GM21576 (cell line): ENCODE results near the gene ARF3.
A peak's percentile ranks its signal among the peaks of the same experiment; 100 is the strongest.

Experiments
- ATAC-seq: cut with Tn5 transposase; IDR thresholded peaks from one replicate; pipeline ENCODE4 v1.9.1; 2021; ENCODE audit warnings: mild to moderate bottlenecking, moderate library complexity; ENCODE audit not compliant: unreplicated experiment

Gene ARF3

DNA sequence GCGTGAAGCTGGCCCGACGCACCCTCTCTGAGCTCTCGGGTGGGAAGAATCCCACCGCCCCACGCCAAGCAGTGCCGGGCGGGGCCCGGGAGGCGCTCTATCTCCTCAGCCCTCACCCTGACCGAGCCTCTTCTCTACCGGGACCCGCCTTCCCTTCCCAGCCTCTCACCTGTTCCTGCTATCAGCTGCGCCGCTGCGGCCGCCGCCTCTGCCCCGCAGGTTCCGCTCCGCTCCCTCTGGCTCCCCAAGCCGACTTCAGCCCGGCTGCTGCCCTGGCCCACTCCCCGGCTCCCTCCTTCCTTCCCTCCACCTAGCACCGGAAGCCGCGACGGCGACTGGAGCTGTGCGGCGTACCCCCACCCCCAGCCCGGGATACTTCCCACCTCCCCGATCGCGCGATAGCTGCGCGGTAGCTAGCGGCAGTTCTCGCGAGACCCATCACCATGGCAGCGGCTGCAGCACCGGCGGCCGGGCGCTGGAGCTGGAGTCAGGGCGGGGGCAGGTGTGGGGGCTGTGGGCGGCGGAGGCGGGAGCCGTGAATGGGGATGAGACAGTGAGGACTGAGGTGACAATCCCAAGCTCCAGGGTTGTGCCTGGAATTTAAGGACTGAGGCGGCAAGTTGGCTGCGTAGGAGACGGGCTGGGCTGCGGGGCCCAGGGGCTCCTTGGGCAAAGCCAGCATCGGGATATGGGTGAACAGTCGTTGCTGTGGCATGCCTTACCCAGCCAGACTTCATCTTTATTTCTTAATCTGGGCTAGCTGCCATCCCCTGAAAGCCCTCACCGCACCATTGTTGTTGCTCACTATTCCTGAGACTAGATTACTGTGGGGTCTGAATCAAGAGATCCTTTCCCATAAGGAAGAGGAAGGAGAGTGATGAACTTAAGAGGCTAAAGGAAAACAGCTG, at the start of gene ARF3:
Gene ARF3 (minus strand): TSS at position 347 of the 908 bp plus-strand sequence. CDS start 16,392 bp downstream, outside the sequence.
- peak; percentile 87 for ATAC-seq

DNA sequence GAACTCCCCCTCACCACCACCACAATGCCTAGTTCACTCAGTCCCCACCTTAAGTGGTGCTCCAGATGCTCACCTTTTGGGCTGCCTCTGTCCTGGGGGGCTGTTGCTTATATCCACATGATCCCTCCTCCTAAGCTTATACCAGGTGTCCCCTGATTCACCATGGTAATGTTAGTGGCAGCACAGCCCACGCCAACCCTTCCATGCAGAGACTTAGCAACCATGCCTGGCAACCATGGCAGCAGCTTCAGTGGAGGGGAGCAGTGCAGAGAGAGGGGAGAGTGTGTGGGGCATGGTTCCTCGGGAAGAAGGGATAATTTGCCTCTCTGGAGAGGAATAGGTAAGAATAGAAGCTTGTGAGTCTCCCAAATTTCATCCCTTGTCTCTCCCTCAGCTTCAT, 43.1 kb upstream of the ARF3 start:
- no peak for ATAC-seq

DNA sequence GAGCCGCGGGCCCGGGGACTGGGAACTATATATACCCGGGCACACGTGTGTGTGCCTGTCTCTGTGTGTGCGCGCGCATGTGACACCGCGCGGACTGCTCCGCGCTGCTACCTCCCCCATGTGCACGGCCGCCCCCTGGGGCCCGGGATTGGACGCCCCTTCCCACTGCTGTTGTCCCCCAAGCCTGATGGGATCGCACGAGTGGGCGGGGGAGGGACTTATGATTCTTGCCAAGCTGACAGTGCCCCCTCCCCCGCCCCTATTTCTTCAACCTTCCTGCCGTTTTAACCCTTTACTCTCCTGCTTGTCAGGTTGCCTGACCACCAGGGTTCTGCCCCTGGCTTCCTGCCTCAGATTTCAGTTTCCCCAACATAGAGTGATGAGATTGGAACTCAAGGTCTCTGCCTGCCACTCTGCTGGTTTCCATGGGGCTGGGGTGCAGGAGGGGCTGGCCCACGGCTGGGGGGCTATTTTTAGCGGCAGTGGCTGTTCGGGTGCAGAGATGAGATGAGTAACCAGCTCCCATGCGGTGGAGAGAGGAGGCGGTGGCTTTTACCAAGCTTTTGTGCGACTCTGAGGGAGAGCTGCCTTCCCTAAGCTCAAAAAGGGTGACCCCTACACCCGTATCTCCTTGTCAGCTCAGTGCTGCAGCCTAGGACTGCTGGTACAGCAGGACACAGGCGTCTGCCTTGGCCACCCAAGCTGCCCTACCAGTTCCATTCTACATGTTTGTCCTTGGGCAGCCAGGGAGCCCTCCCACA, 42.3 kb upstream of the ARF3 start, which contains the start of gene DDN:
Gene DDN (minus strand): TSS at position 5 of the 761 bp plus-strand sequence. CDS start 88 bp downstream, outside the sequence.
- ATAC-seq, result no peak

DNA sequence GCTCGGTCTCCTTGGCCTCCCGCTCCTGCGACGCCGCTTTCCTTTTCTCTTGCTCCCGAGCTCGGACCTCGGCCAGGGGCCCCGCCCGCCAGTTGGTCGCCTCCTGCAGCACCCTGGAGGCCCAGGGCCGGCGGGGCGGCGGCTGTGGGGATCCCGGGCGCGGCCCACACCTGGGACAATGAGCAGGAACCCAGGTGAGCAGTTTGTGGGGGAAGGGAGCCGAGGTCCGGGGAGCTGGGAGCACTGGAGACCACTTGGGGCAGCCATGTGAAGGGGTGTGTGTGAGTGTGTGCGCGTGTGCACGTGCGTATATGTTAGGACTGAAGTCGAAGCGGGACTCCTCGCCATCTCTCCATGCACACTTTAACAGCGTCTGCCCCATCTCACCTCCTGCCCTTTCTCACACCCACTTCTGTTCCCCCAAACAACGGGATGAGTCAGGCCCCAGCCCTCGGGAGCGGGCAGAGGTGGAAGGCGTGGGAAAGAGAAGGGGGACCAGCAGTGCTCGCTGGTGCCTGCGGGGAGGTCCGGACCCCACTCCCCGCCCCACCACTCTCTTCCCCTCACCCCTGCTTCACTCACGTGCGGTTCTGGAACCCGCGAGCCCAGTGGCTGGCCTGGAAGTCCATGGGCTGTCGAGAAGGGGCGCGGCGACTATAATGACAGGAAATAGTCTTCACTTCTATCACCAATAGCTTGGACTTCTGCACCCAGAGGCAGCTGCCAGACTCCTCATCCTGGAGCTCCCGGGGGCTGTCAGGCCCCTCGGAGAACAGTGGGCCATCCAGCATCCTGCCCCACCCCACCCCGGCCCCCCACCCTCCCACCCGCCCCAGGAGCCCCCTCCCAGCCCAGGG, 41.4 kb upstream of the ARF3 start:
- ATAC-seq, result peak; percentile 9

DNA sequence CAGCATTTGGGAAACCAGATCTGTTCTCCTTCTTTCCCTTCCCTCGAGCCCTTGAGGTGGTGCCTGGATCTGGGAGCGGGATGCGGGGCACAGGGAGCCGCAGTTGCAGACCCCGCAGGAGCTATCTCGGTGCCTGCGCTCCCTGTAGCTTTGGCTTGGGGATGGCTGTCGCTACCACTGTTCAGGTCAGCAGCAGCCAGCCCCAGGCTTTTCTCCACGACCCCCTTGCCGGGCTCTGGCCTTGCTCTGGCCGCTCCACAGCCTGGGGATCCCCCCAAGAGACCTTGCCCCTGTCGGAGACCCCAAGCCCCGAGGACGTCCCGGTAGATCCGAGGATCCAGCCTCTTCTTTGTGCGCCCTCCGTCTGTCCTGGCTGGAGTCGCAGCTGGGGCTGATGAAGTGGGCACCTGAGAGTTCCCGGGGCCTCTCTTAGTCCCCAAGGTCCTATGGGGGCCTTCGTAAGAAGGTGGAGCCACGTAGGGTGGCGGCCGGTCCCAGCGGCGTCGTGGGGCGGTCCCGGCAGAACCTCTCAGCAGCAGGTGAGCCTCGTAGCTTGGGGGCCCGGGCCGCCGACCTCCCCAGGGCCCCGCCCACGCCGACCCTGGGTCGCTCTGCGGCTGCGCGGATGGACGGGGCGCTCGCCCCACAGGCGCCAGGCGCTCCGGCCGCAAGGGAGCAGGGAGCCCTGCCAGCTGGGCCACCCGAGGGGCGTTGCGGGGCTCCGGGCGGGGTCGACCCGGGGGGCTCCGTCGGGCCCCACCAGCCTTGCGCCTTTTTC, 40.6 kb upstream of the ARF3 start:
- ATAC-seq, result peak; percentile 31

DNA sequence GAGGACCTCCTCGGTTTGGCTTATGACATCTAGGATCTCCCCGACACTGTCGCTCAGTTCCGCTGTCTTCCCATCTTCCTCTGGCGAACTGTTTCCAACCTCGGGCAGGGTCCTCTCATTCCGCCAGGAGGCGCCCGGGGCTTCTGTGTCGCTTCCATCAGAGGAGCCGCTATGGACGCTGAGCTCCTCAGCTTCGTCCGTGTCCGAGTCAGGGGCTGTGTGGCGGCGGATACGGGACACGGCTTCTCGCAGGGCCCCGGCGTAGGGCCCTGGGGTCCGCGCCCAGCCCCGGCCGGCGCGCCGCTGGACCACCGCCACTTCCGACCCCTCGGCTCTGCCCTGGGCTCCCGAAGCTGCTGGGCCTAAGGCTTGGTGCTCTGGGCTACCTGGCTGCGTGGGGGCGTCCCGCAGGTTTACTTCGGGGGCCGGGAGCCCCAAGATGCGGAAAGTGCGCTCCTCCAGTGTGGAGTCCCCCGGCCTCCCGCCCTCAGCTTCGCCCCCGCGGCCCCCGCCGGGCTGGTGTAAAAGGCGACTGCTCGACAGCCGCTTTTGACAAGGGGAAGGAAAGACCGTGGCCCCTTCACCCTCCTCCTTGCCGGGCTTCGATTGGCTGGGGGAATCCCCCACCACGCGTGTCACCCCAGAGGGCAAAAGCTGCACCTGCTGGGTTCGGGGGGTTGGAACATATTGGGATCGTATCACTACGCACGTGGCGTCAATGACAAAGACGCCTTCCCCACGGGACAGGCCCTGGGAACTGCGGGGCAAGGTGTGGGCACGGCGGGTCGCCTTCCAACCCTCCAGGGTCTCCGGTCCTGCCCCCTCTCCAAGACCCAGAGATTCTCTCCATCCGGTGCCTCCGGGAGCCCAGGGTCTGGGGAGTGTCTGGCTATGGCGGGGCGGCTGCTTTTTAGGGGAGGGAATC, 39.8 kb upstream of the ARF3 start:
- no peak for ATAC-seq

DNA sequence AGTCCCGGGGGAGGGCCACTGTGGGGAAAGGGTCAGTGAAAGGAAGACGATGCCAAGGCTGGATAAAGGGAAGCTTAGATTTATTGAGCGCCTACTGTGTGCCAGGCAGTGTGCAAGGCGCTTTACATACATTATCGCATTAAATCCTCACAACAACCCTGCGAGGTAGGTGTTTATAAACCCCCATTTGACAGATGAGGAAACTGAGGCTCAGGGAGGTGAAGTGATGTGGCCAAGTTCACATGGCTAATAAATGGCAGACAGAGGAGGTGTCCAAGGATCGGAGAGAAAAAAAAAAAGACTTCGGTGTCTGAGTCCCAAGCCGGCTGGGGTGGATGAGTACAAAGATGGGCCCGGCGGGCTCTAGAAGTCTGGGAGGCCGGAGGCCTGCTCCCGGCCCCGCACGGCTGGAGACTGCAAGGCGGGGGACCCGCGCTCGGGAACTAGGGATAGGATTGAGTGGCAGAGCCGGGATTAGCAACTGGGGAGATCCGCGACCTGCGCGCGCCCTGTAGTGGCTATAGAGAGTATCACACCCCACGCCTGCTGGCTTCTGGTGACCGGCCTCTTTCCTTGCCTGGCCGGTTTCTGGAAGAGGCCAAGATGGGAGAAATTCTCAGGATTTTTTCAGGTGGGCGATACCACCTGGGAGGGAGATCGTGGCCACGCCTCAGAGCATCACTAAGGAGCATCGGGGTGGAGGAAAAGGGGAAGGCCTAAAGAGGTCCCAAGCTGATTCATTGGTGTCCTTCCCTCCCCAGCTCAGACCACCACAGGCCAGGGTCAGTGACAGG, 38.0 kb upstream of the ARF3 start:
- no peak for ATAC-seq

DNA sequence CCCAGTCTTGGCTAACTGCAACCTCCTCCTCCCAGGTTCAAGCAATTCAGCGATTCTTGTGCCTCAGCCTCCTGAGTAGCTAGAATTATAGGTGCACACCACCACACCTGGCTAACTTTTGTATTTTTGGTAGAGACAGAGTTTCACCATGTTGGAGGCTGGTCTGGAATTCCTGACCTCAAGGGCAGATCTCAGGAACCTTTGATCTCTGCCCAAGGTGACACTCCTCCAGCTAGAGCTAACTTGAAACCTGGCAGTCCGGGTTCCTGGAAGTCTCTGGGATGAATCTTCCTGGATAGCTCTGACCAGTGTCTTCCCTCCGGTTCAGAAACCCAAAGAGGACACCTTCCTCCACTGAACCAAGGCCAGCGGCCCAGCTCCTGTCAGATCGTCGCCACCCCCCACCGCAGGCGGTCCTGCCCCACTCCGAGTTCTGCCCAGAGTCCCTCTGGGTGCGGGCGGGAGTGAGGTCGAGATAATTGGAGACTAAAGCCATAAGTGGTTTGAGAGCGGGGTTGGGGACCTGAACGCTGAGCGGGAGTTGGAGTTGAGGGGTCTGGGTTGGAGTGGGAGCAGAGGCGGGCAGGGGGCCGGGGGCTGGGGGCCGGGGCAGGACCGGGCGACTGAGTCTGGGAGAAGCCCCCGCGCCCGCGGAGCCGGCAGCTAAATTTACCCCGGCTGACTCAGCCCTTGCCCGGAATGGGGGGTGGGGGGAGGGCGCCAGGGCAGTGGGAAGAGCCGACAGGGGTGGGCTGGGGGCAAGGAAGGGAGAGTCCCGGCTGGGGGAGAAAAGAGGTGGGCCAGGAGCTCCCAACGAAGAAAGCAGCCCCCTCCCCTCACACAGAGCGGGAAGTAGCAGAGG, 37.2 kb upstream of the ARF3 start:
- ATAC-seq, result no peak

DNA sequence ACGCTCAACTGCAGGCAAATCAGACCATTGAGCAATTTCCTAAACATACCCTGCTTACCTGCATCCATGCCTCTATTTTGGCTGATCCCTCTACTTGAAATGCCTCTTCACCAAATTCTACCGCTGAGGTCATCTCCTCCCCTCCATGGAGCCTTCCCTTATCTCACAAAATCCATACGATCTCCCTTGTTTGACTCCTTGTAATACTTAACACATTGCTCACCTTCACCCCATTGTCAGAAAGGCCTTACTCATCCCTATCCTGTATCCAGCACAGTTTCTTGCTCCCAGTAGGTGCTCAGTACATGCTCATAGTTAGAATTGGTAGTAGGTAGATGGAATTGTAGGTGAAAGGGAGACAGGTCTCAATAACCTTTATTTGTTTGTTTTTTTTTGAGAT, 36.5 kb upstream of the ARF3 start:
- no peak for ATAC-seq

DNA sequence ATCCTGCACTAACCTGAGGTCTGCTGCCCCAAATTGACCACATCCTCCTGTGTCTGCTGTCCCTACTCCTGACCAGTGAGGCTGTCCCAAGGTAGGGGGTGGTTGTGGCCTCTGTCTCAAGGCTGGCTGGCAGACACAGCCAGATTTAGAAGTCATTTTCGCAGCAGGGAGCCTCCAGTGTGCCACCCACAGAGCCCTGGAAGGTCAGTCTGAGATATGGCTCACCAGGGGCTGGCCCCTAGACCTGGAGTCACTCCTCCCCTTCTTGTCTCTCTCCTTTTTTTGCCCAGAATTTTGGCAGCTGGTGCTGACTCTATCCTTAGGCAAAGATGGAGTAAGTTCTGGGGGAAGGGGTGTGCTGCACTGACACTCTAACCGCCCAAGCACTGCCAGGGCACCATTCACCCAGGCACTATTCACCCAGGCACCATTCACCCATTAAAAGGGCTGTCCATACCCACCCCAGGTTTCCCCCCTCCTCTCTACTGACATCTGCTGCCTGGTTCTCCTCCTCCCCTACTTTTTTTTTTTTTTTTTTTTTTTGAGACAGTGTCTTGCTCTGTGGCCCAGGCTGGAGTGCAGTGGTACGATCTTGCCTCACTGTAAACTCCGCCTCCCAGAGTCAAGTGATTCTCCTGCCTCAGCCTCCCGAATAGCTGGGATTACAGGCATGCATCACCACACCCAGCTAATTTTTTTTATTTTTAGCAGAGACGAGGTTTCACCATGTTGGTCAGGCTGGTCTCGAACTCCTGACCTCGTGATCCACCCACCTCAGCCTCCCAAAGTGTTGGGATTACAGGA, 34.2 kb upstream of the ARF3 start:
- ATAC-seq, result no peak

DNA sequence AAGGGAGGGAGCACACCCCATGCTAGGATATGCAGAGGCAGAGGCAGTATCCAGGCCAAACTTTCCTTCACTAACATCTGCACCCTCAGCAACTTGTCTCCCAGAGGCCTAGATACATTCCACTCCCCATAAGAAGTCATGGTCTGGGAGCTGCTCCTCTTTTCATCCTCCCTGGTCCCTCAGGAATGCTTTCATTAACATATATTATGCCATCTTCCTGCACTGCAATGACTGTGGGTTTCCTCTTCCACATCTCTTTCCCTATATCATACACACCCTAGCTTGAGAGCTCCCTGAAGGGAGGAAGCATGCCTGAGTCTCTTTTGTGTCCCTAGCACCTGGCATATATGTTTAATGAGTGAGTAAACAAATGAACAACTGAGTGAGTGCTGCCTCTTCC, 33.3 kb upstream of the ARF3 start:
- no peak for ATAC-seq

DNA sequence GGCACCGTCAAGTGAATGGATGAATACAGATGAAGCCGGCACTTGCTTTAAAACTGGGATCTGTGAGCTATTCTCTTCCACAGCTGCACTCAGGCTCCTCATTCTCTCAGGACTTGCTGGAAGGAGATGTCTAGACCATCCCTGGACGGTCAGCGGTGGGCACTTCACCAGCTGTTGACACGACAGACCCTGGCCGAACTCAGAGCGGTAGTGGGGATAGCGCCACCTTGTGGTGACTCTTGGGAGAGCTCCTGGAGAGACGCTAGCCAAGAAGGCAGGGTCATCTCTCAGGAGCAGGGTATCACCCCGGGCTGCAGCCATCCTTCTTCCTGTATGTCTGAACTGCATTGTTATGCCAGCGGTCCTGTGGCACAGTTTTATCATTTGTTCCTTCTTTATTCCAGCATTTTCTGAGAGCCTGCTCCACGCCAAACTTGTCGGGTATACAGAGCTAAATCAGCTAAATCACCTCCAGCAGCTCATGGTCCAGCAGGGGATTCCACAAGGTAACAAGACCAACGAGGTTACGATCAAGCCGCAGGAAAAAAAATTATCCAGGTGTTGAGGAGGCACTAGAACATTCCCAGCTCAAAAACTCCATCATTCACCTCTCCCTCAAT, 30.9 kb upstream of the ARF3 start:
- no peak for ATAC-seq

DNA sequence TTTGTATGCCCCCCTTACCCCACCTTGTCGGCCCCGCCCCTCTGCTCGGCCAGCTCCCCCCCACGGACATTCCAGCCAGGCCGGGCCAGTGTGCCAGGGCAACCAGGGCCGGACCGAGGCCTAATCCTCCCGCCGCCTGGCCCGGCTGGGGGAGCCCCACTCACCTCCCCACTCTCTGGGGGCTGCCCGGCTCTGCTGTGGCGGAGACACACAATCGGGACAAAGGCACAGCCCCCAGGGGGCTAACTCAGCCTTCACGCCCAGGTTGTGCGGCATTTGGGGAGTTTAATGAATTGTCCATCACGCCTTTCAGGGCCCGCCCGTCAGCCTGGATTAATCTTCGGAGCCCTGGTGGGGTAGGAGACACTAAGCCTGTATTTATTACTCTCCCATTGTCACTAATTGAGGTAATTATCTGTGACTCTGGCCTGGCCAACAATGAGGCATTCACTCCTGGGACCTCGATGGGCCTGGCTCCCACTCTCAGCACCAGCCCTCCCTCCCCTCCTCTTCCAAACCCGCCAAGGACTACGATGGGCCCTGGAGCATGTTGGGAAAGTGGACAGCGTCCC, 29.5 kb upstream of the ARF3 start:
- no peak for ATAC-seq

DNA sequence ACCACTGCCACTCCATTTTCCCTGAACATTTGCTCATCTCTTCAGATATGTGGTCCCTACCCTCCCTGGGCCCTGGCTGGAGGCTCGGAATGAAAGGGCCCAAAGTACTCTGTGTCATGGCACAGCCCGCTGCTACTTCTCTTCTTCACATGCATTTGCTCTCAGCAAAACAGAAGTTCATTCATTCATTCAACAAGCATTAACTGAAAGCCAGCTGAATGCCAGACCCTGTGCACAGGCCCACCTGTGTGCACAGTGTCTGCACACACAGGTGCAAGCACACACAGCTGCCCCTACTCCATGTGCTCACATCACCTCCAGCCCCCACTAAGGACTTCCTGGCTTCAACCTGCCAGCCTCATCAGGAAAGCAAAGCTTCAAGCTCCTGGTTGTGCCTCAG, 28.6 kb upstream of the ARF3 start:
- ATAC-seq, result no peak

DNA sequence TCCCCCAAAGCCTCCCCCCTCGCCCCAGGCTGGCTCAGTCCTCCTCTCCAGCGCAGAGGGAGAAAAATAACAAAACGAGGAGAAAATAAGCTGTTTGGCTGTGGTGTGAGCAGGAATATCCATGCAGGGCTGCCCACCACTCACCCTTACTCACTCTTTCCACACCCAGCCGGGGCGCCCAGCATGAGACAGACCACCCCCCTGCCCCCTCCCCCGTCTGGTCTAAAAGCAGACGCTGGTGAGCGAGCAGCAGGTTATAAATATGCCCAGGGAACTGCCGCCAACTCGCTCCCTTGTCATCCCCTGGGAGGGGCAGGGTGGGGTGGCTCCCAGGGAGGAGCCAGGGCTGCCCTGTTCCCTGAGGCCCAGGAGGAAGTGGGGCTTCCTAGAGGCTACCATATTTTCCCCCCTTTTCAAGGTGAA, 28.2 kb upstream of the ARF3 start:
- no peak for ATAC-seq
